Dendritic cell treated with granulocyte-macrophage colony-stimulating factor and Interleukin-4, amounts not matched to agents 40 ng/mL and 50 ng/mL, for 4 days (primary cell): ENCODE results near the gene IL11RA.
A peak's percentile ranks its signal among the peaks of the same experiment; 100 is the strongest.

Source experiments
- H3K27ac Mint-ChIP-seq: one replicate; pipeline ENCODE4 v1.8.0; 2022; ENCODE audit warnings: mild to moderate bottlenecking, mixed read lengths
- H3K27me3 Mint-ChIP-seq: one replicate; pipeline ENCODE4 v1.8.0; 2022; ENCODE audit warnings: mild to moderate bottlenecking, mixed read lengths
- H3K36me3 Mint-ChIP-seq: one replicate; pipeline ENCODE4 v1.8.0; 2022; ENCODE audit warnings: low read depth, mixed read lengths
- H3K4me1 Mint-ChIP-seq: one replicate; pipeline ENCODE4 v1.8.0; 2022; ENCODE audit warnings: low read depth, mixed read lengths
- H3K4me3 Mint-ChIP-seq: one replicate; pipeline ENCODE4 v1.8.0; 2022; ENCODE audit warnings: mild to moderate bottlenecking, moderate library complexity, mixed read lengths
- H3K9me3 Mint-ChIP-seq: one replicate; pipeline ENCODE4 v1.8.0; 2022; ENCODE audit warnings: mixed read lengths
- intact Hi-C: fragments of 100-400 bp; cut with micrococcal nuclease; formaldehyde crosslinking; loops from one replicate; pipeline ENCODE4 v1.15.0; 2022

The IL11RA gene

GRCh38 chr9:34689512-34689911 is 37.5 kb downstream of the IL11RA start:
- intact Hi-C loops = no loop called here
- Mint-ChIP-seq H3K36me3 (no peaks in the 10 kb centered on the region), H3K27me3 (peaks cover 14% of the 10 kb centered on the region), H3K4me3 (no peak overlapping the region), H3K9me3 (no peaks in the 10 kb centered on the region), H3K4me1 (peaks cover 32% of the 10 kb centered on the region), H3K27ac (no peak overlapping the region)

- H3K4me1 Mint-ChIP-seq = peaks cover 32% of the 10 kb centered on the region
- no peak within 1 kb of the TSS for H3K4me3 Mint-ChIP-seq
- intact Hi-C loops = no loop called here
- H3K9me3 Mint-ChIP-seq = no peaks in the 10 kb centered on the region
- H3K36me3 Mint-ChIP-seq = no peaks in the 10 kb centered on the region
- H3K27ac Mint-ChIP-seq = peak within 1 kb of the TSS; percentile 64
- H3K27me3 Mint-ChIP-seq = peaks cover 14% of the 10 kb centered on the region
These were observed 39.3 kb downstream of the IL11RA start, which contains the start of gene CCL19 for GRCh38 chr9:34690983-34691935. TSS of gene CCL19 (minus strand) at chr9:34691276. CDS start at chr9:34691139, 137 bp downstream.

- Mint-ChIP-seq H3K27me3 (peaks cover 14% of the 10 kb centered on the region), H3K9me3 (no peaks in the 10 kb centered on the region), H3K27ac (no peak overlapping the region), H3K4me1 (peaks cover 27% of the 10 kb centered on the region), H3K4me3 (no peak overlapping the region), H3K36me3 (no peaks in the 10 kb centered on the region)
- intact Hi-C loops = no loop called here
These were observed 39.9 kb downstream of the IL11RA start for GRCh38 chr9:34691936-34692315.

GRCh38 chr9:34693560-34693959 is 41.6 kb downstream of the IL11RA start:
- peaks cover 16% of the 10 kb centered on the region for H3K27me3 Mint-ChIP-seq
- peaks cover 12% of the 10 kb centered on the region for H3K4me1 Mint-ChIP-seq
- no peak overlapping the region for H3K27ac Mint-ChIP-seq
- H3K4me3 Mint-ChIP-seq = no peak overlapping the region
- no peaks in the 10 kb centered on the region for H3K9me3 Mint-ChIP-seq
- intact Hi-C loops = no loop called here
- no peaks in the 10 kb centered on the region for H3K36me3 Mint-ChIP-seq

- no peaks in the 10 kb centered on the region for H3K36me3 Mint-ChIP-seq
- peaks cover 12% of the 10 kb centered on the region for H3K4me1 Mint-ChIP-seq
- H3K27ac Mint-ChIP-seq = no peak overlapping the region
- H3K9me3 Mint-ChIP-seq = no peaks in the 10 kb centered on the region
- no peak overlapping the region for H3K4me3 Mint-ChIP-seq
- peaks cover 16% of the 10 kb centered on the region for H3K27me3 Mint-ChIP-seq
- intact Hi-C loops = no loop called here
These were observed 42.8 kb downstream of the IL11RA start for GRCh38 chr9:34694811-34695210.

GRCh38 chr9:34701023-34701768 is 49.2 kb downstream of the IL11RA start:
- Mint-ChIP-seq H3K9me3 (no peaks in the 10 kb centered on the region), H3K27ac (no peak overlapping the region), H3K27me3 (peaks cover 20% of the 10 kb centered on the region), H3K36me3 (no peaks in the 10 kb centered on the region), H3K4me1 (peaks cover 6% of the 10 kb centered on the region), H3K4me3 (peak overlapping the region; percentile 56)
- intact Hi-C loops = no loop called here

- Mint-ChIP-seq H3K4me1 (peaks cover 6% of the 10 kb centered on the region), H3K4me3 (peak overlapping the region; percentile 56), H3K9me3 (no peaks in the 10 kb centered on the region), H3K27me3 (peaks cover 21% of the 10 kb centered on the region), H3K27ac (no peak overlapping the region), H3K36me3 (no peaks in the 10 kb centered on the region)
- intact Hi-C loops = loop anchor here (1.0 kb wide), 1 partner anchor 27 kb away; no protein-coding TSS in a partner anchor
These were observed 50.1 kb downstream of the IL11RA start for GRCh38 chr9:34701769-34702736.

GRCh38 chr9:34707130-34707529 is 55.1 kb downstream of the IL11RA start:
- Mint-ChIP-seq H3K9me3 (no peaks in the 10 kb centered on the region), H3K27me3 (peaks cover 10% of the 10 kb centered on the region), H3K4me3 (no peak overlapping the region), H3K4me1 (peaks cover 8% of the 10 kb centered on the region), H3K36me3 (no peaks in the 10 kb centered on the region), H3K27ac (no peak overlapping the region)
- intact Hi-C loops = no loop called here

- peaks cover 23% of the 10 kb centered on the region for H3K27me3 Mint-ChIP-seq
- intact Hi-C loops = no loop called here
- H3K36me3 Mint-ChIP-seq = no peaks in the 10 kb centered on the region
- no peak overlapping the region for H3K27ac Mint-ChIP-seq
- no peak overlapping the region for H3K4me3 Mint-ChIP-seq
- H3K9me3 Mint-ChIP-seq = no peaks in the 10 kb centered on the region
- peaks cover 8% of the 10 kb centered on the region for H3K4me1 Mint-ChIP-seq
These were observed 57.4 kb downstream of the IL11RA start for GRCh38 chr9:34709196-34709978.

GRCh38 chr9:34710023-34710422 is 58.0 kb downstream of the IL11RA start, which contains the start of gene CCL21:
TSS of gene CCL21 (minus strand) at chr9:34710136. CDS start at chr9:34710066, 70 bp downstream.
- Mint-ChIP-seq H3K36me3 (no peaks in the 10 kb centered on the region), H3K4me1 (peaks cover 8% of the 10 kb centered on the region), H3K27ac (no peak within 1 kb of the TSS), H3K9me3 (no peaks in the 10 kb centered on the region), H3K4me3 (no peak within 1 kb of the TSS), H3K27me3 (peaks cover 27% of the 10 kb centered on the region)
- intact Hi-C loops = no loop called here
